NCI-H345 treated with DMSO at 0.1 percent for 48 hours (cell line): ENCODE results near the gene MPG.
A peak's percentile ranks its signal among the peaks of the same experiment; 100 is the strongest.

Source experiments
- DNase-seq: peaks from one replicate; lab custom pipeline; 2025; ENCODE audit not compliant: unreplicated experiment; lab: John Stamatoyannopoulos, UW

The MPG gene

GRCh38 chr16:50769-51591 lies 27.0 kb upstream of the MPG start:
- peak; percentile 9 for DNase-seq

GRCh38 chr16:53346-54236 lies 24.4 kb upstream of the MPG start, which contains the start of the genes POLR3K and SNRNP25:
TSS of gene POLR3K (minus strand) at chr16:53608. CDS start at chr16:53586, 22 bp downstream.
TSS of gene SNRNP25 (plus strand) at chr16:53828. CDS start at chr16:54017, 189 bp downstream.
- peak; percentile 93 for DNase-seq

- no peak for DNase-seq
These were observed 23.8 kb upstream of the MPG start for GRCh38 chr16:54237-54581.

- no peak for DNase-seq
These were observed 22.4 kb upstream of the MPG start for GRCh38 chr16:55571-56136.

- no peak for DNase-seq
These were observed 21.6 kb upstream of the MPG start for GRCh38 chr16:56231-56927.

- DNase-seq = no peak
These were observed 20.3 kb upstream of the MPG start for GRCh38 chr16:57711-58110.

- no peak for DNase-seq
These were observed 19.3 kb upstream of the MPG start for GRCh38 chr16:58491-59439.

- no peak for DNase-seq
These were observed 18.5 kb upstream of the MPG start for GRCh38 chr16:59440-60059.

- DNase-seq = no peak
These were observed 17.9 kb upstream of the MPG start for GRCh38 chr16:60166-60565.

- no peak for DNase-seq
These were observed 16.8 kb upstream of the MPG start for GRCh38 chr16:60929-61878.

- DNase-seq = no peak
These were observed 16.1 kb upstream of the MPG start for GRCh38 chr16:61879-62281.

- DNase-seq = no peak
These were observed 15.6 kb upstream of the MPG start for GRCh38 chr16:62283-62967.

GRCh38 chr16:62968-63391 lies 15.0 kb upstream of the MPG start:
- DNase-seq = no peak

- DNase-seq = no peak
These were observed 14.6 kb upstream of the MPG start for GRCh38 chr16:63466-63865.

GRCh38 chr16:63998-64913 lies 13.8 kb upstream of the MPG start:
- peak; percentile 21 for DNase-seq

GRCh38 chr16:64914-65255 lies 13.1 kb upstream of the MPG start:
- no peak for DNase-seq

GRCh38 chr16:65745-66144 lies 12.3 kb upstream of the MPG start:
- DNase-seq = peak; percentile 50
